Measurements from ENCODE around the gene HBP1.

GRCh38 chr7:107206706-107207105, 37.9 kb downstream of the HBP1 start:
- TF ChIP-seq CHD4 (IDR thresholded peaks at IDR 0.05; ENCODE audit: borderline replicate concordance) (no peak), EP300 (IDR thresholded peaks at IDR 0.05) (no peak)

Data from A549 (cell line).